Right atrium auricular region (tissue), 2 donors: ENCODE data around the gene AFTPH. TPM values are rescaled to one million over a fixed set of nuclear protein-coding genes. Genes with fewer than 3 reads are reported as not detected.

ENCODE experiments used
- DNase-seq: peaks from one replicate; pipeline ENCODE4 v3.0.0-alpha.2; 2019; ENCODE audit warnings: low spot score
- H3K27ac ChIP-seq, 2 donors: fragments of 200-600 bp; sonication (generic); 1 replicate in 1 of 2; 2 replicates in 1 of 2; pipeline ENCODE4 v1.5.1; 2016 to 2019
- H3K27me3 ChIP-seq, 2 donors: fragments of 200-600 bp; sonication (generic); one replicate each; pipeline versions ENCODE4 v1.5.1 to v1.6.0; 2017 to 2019
- H3K36me3 ChIP-seq: fragments of 200-600 bp; sonication (generic); one replicate; pipeline ENCODE4 v1.5.1; 2016
- H3K4me1 ChIP-seq, 2 donors: fragments of 200-600 bp; sonication (generic); one replicate each; pipeline versions ENCODE4 v1.5.1 to v1.6.0; 2017 to 2019
- H3K4me3 ChIP-seq, 2 donors: fragments of 200-600 bp; sonication (generic); 1 replicate in 1 of 2; 2 replicates in 1 of 2; pipeline ENCODE4 v1.5.1; 2017 to 2019; ENCODE audit warnings: mild to moderate bottlenecking in 1 of 2, moderate library complexity in 1 of 2
- H3K9me3 ChIP-seq, 2 donors: fragments of 200-600 bp; sonication (generic); one replicate each; pipeline ENCODE4 v1.5.1; 2019
- CTCF ChIP-seq, 2 donors: fragments of 200-600 bp; sonication (generic); IDR thresholded peaks; one replicate each; pipeline ENCODE4 v1.5.1; 2019; ENCODE audit warnings: antibody characterized with exemption in 2 of 2
- total RNA-seq, 2 donors: library from RNA; depleted of rRNA; stranded (reverse); fragments of >200 nt; gene quantifications; one replicate each; pipeline ENCODE4 v1.1.0, GENCODE V29; 2016

Gene AFTPH
- total RNA-seq, 2 donors from 2014 or later: 14.5 to 17.4 TPM

- H3K4me3 ChIP-seq: no peak overlapping the region
- no peak for DNase-seq
- H3K4me1 ChIP-seq: peaks cover 0 to 17% of the 10 kb centered on the region in 2 donors
- H3K36me3 ChIP-seq: no peaks in the 10 kb centered on the region
- H3K27me3 ChIP-seq: no peaks in the 10 kb centered on the region
- no peaks in the 10 kb centered on the region for H3K9me3 ChIP-seq
- H3K27ac ChIP-seq: no peak overlapping the region
- TF ChIP-seq CTCF (IDR thresholded peaks at IDR 0.05): no peak
Observed at GRCh38 chr2:64537991-64538390, 13.9 kb downstream of the AFTPH start.

GRCh38 chr2:64538764-64539433 lies 14.8 kb downstream of the AFTPH start:
- no peaks in the 10 kb centered on the region for H3K36me3 ChIP-seq
- TF ChIP-seq CTCF (IDR thresholded peaks at IDR 0.05): no peak
- no peaks in the 10 kb centered on the region for H3K27me3 ChIP-seq
- H3K9me3 ChIP-seq: no peaks in the 10 kb centered on the region
- no peak overlapping the region for H3K4me3 ChIP-seq
- no peak overlapping the region for H3K27ac ChIP-seq
- peaks cover 0 to 20% of the 10 kb centered on the region in 2 donors for H3K4me1 ChIP-seq
- no peak for DNase-seq

DNA sequence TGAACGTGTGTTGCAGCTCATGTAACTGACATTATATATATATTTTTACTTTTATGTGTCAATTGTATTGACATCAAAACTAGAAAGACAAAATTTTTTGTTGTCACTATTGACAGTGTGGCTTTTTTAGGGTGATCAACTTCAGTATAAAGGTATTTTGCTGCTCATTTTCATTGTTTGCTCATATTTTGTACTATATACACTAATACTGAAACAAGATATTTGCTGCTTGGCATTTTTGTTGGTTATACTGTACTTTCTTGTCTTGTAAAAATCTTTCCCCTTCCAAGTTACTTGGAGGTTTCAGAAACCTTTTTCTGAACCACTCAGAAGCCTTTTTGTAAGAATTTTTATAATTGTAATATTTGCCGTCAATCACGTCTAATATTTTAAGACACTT lies 16.5 kb downstream of the AFTPH start:
- H3K27me3 ChIP-seq: no peaks in the 10 kb centered on the region
- no peak for DNase-seq
- H3K27ac ChIP-seq: no peak overlapping the region
- TF ChIP-seq CTCF (IDR thresholded peaks at IDR 0.05): no peak
- H3K9me3 ChIP-seq: no peaks in the 10 kb centered on the region
- peaks cover 0 to 23% of the 10 kb centered on the region in 2 donors for H3K4me1 ChIP-seq
- H3K4me3 ChIP-seq: no peak overlapping the region
- no peaks in the 10 kb centered on the region for H3K36me3 ChIP-seq

GRCh38 chr2:64541547-64541946 lies 17.4 kb downstream of the AFTPH start:
- Histone ChIP-seq H3K4me1 (peaks cover 0 to 18% of the 10 kb centered on the region in 2 donors), H3K27ac (no peak overlapping the region), H3K4me3 (no peak overlapping the region), H3K9me3 (no peaks in the 10 kb centered on the region), H3K36me3 (no peaks in the 10 kb centered on the region), H3K27me3 (no peaks in the 10 kb centered on the region)
- DNase-seq: no peak
- TF ChIP-seq CTCF (IDR thresholded peaks at IDR 0.05): no peak

GRCh38 chr2:64542071-64543007 lies 18.2 kb downstream of the AFTPH start:
- no peaks in the 10 kb centered on the region for H3K36me3 ChIP-seq
- no peaks in the 10 kb centered on the region for H3K27me3 ChIP-seq
- no peak overlapping the region for H3K4me3 ChIP-seq
- H3K4me1 ChIP-seq: peaks cover 0 to 18% of the 10 kb centered on the region in 2 donors
- H3K9me3 ChIP-seq: no peaks in the 10 kb centered on the region
- no peak overlapping the region for H3K27ac ChIP-seq
- no peak for TF ChIP-seq CTCF (IDR thresholded peaks at IDR 0.05)
- no peak for DNase-seq
